K562 (cell line): ENCODE data around the gene CCDC34. TPM values are rescaled to one million over a fixed set of nuclear protein-coding genes. Genes with fewer than 3 reads are reported as not detected.

Source experiments
- ARID1B ChIP-seq: fragments of 450-650 bp; IDR thresholded peaks from 2 replicates; pipeline ENCODE4 v1.6.1; 2016; ENCODE audit warnings: antibody characterized with exemption, mild to moderate bottlenecking, inconsistent platforms
- CBFA2T3 ChIP-seq: fragments of 450-650 bp; IDR thresholded peaks from 2 replicates; pipeline ENCODE4 v1.6.1; 2017
- DPF2 ChIP-seq: fragments of 450-650 bp; IDR thresholded peaks from 2 replicates; pipeline ENCODE4 v1.6.1; 2016
- EP300 ChIP-seq: IDR thresholded peaks from 2 replicates; pipeline ENCODE4 v1.6.1; 2012; ENCODE audit warnings: low read length, improper control_type of control experiment
- GATAD2A ChIP-seq: fragments of 450-650 bp; IDR thresholded peaks from 2 replicates; pipeline ENCODE4 v1.6.1; 2017
- POLR3A ChIP-seq: IDR thresholded peaks from 2 replicates; pipeline ENCODE4 v1.6.1; 2011; ENCODE audit warnings: borderline replicate concordance, mild to moderate bottlenecking, moderate library complexity; ENCODE audit not compliant: insufficient read length, insufficient read depth; ENCODE audit errors: extremely low read depth
- RAD21 ChIP-seq, 2 experiments: fragments of 250-450 bp in 1 of 2; fragments of 450-650 bp in 1 of 2; sonication (Bioruptor Pico) in 1 of 2; formaldehyde crosslinking in 1 of 2; IDR thresholded peaks in 1 of 2; conservative IDR thresholded peaks in 1 of 2; 2 replicates each; pipeline versions ENCODE4 v1.4.0 to v1.8.0; 2020 to 2022; ENCODE audit warnings: mild to moderate bottlenecking in 2 of 2, moderate library complexity in 1 of 2
- RB1 ChIP-seq: fragments of 450-650 bp; IDR thresholded peaks from 2 replicates; pipeline ENCODE4 v1.6.1; 2017; ENCODE audit warnings: low read depth, mild to moderate bottlenecking
- STAT5A ChIP-seq: IDR thresholded peaks from 2 replicates; pipeline ENCODE4 v1.6.1; 2012; ENCODE audit warnings: low read length, inconsistent platforms, borderline replicate concordance
- ZBTB7A ChIP-seq: IDR thresholded peaks from 2 replicates; pipeline ENCODE4 v1.6.1; 2011; ENCODE audit warnings: low read depth, mild to moderate bottlenecking, low read length, moderate library complexity, borderline replicate concordance; ENCODE audit not compliant: control insufficient read depth
- ZKSCAN1 ChIP-seq: fragments of 150-350 bp; IDR thresholded peaks from 2 replicates; pipeline ENCODE4 v1.6.1; 2016; ENCODE audit warnings: low read depth, low read length
- ZKSCAN8 ChIP-seq: fragments of 200-800 bp; sonication (Bioruptor generic); IDR thresholded peaks from 2 replicates; pipeline ENCODE4 v1.6.1; 2016; ENCODE audit warnings: missing genetic modification characterization, missing compliant biosample characterization
- ZNF583 ChIP-seq: fragments of 250-450 bp; sonication (Bioruptor Pico); IDR thresholded peaks from 2 replicates; pipeline ENCODE4 v1.4.0; 2020
- ZNF589 ChIP-seq: fragments of 200-800 bp; sonication (Bioruptor generic); IDR thresholded peaks from 2 replicates; pipeline ENCODE4 v1.6.1; 2016; ENCODE audit warnings: low read depth, missing genetic modification characterization, missing compliant biosample characterization
- polyA plus RNA-seq, 8 experiments: library from polyadenylated mRNA; depleted of rRNA in 4 of 8; stranded (reverse) in 5 of 8; unstranded in 3 of 8; fragments of >200 nt; fragmentation: Nextera tagmentation in 2 of 8; fragmentation: Illumina TruSeq in 1 of 8; extraction: Ambion mirVana in 2 of 8; extraction: Trizol in 1 of 8; gene quantifications; 2 replicates each; pipeline versions ENCODE4 v1.2.1 to v1.2.3, GENCODE V29; 2011 to 2014; ENCODE audit warnings: inconsistent platforms in 1 of 8, missing spikeins in 1 of 8
- total RNA-seq, 7 experiments: library from RNA; depleted of rRNA in 6 of 7; stranded (reverse); fragments of >200 nt in 6 of 7; fragmentation: Illumina TruSeq in 2 of 7; extraction: Trizol in 2 of 7; gene quantifications; 2 replicates each; pipeline versions ENCODE4 v1.2.1 to v1.2.3, GENCODE V29; 2011 to 2021; ENCODE audit warnings: low replicate concordance in 1 of 7
- TF ChIP-seq, protein P1 (sequence below): sonication (generic); formaldehyde crosslinking; IDR thresholded peaks from 2 replicates; pipeline ENCODE4 v1.8.0; 2022; ENCODE audit warnings: missing genetic modification reagents, mild to moderate bottlenecking, borderline replicate concordance
- TF ChIP-seq, protein P2 (sequence below): fragments of 450-650 bp; formaldehyde crosslinking; IDR thresholded peaks from 2 replicates; pipeline ENCODE4 v1.4.0; 2020; ENCODE audit warnings: mild to moderate bottlenecking, moderate library complexity
- TF ChIP-seq, protein P3 (sequence below): sonication (generic); formaldehyde crosslinking; IDR thresholded peaks from 2 replicates; pipeline ENCODE4 v1.8.0; 2022; ENCODE audit warnings: mild to moderate bottlenecking, missing genetic modification reagents, borderline replicate concordance

CCDC34 gene
- total and polyA plus RNA-seq, 9 of the 15 experiments (the other 6 are each of a cell fraction or from before 2014, with no cell fraction given), result 6.2 to 42.0 (median 15.7) TPM

DNA sequence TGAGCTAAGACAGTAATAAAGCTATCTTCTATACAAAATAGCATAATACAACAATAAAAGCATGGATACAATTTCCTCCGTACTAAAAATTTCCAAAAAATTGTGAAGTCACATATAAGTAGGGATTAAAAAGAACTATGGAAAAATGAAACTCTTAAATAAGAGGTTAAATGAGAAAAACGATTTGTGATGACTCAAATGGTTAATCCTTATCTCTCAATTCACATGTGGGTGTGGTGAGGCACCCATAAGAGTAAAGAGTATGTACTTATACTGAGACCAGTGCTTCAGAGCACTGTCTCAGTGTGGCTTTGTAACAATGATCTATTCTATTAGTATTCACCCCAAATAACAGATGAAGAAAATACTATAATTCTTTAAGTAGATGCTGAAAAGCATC lies 25.0 kb upstream of the CCDC34 start (continued):
- TF ChIP-seq RAD21 (CRISPR knock-in tag; conservative IDR thresholded peaks at IDR 0.05 in 1 of 2, IDR thresholded peaks at IDR 0.05 in 1 of 2) (no peak), ZNF589 (CRISPR knock-in tag) (no peak), DPF2 (peak; percentile 84), CBFA2T3 (peak; percentile 79), ZNF583 (CRISPR knock-in tag) (no peak), RB1 (no peak), ZKSCAN1 (no peak), ZBTB7A (no peak), ZKSCAN8 (CRISPR knock-in tag) (no peak), EP300 (peak; percentile 47; the same call in 1 of the 2 replicates), POLR3A (no peak), GATAD2A (no peak), STAT5A (peak; percentile 31; the same call in 1 of the 2 replicates), ARID1B (peak; percentile 83)
- TF ChIP-seq, protein P1, sequence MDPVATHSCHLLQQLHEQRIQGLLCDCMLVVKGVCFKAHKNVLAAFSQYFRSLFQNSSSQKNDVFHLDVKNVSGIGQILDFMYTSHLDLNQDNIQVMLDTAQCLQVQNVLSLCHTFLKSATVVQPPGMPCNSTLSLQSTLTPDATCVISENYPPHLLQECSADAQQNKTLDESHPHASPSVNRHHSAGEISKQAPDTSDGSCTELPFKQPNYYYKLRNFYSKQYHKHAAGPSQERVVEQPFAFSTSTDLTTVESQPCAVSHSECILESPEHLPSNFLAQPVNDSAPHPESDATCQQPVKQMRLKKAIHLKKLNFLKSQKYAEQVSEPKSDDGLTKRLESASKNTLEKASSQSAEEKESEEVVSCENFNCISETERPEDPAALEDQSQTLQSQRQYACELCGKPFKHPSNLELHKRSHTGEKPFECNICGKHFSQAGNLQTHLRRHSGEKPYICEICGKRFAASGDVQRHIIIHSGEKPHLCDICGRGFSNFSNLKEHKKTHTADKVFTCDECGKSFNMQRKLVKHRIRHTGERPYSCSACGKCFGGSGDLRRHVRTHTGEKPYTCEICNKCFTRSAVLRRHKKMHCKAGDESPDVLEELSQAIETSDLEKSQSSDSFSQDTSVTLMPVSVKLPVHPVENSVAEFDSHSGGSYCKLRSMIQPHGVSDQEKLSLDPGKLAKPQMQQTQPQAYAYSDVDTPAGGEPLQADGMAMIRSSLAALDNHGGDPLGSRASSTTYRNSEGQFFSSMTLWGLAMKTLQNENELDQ, result no peak
- TF ChIP-seq, protein P2, sequence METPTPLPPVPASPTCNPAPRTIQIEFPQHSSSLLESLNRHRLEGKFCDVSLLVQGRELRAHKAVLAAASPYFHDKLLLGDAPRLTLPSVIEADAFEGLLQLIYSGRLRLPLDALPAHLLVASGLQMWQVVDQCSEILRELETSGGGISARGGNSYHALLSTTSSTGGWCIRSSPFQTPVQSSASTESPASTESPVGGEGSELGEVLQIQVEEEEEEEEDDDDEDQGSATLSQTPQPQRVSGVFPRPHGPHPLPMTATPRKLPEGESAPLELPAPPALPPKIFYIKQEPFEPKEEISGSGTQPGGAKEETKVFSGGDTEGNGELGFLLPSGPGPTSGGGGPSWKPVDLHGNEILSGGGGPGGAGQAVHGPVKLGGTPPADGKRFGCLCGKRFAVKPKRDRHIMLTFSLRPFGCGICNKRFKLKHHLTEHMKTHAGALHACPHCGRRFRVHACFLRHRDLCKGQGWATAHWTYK, result no peak
- TF ChIP-seq, protein P3, sequence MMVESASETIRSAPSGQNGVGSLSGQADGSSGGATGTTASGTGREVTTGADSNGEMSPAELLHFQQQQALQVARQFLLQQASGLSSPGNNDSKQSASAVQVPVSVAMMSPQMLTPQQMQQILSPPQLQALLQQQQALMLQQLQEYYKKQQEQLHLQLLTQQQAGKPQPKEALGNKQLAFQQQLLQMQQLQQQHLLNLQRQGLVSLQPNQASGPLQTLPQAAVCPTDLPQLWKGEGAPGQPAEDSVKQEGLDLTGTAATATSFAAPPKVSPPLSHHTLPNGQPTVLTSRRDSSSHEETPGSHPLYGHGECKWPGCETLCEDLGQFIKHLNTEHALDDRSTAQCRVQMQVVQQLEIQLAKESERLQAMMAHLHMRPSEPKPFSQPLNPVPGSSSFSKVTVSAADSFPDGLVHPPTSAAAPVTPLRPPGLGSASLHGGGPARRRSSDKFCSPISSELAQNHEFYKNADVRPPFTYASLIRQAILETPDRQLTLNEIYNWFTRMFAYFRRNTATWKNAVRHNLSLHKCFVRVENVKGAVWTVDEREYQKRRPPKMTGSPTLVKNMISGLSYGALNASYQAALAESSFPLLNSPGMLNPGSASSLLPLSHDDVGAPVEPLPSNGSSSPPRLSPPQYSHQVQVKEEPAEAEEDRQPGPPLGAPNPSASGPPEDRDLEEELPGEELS (CRISPR knock-in tag), result no peak
- TF ChIP-seq, all 486 proteins: peak for 28
